Psoas muscle (tissue), 8 donors: ENCODE measurements around the gene DNAJB13. TPM values are rescaled to one million over a fixed set of nuclear protein-coding genes. Genes with fewer than 3 reads are reported as not detected.
A peak's percentile ranks its signal among the peaks of the same experiment; 100 is the strongest.

Experiments used
- ATAC-seq, 4 donors: fragments of 200-7000 bp; cut with Tn5 transposase; one replicate each; pipeline ENCODE4 v1.9.1; 2020; ENCODE audit warnings: moderate library complexity in 3 of 4, mild to moderate bottlenecking in 2 of 4
- DNase-seq, 2 donors: peaks; one replicate each; pipeline ENCODE4 v3.0.0-alpha.2; 2020
- H3K27ac ChIP-seq: fragments of 200-600 bp; one replicate; pipeline ENCODE4 v1.8.0; 2022
- H3K27me3 ChIP-seq, 3 donors: fragments of 200-600 bp in 1 of 3; one replicate each; pipeline versions ENCODE4 v1.6.1 to v1.8.0; 2013 to 2022; ENCODE audit warnings: low read length in 2 of 3, mild to moderate bottlenecking in 2 of 3, moderate library complexity in 1 of 3; ENCODE audit not compliant: insufficient read depth in 3 of 3
- H3K36me3 ChIP-seq, 2 donors: fragments of 200-600 bp in 1 of 2; one replicate each; pipeline versions ENCODE4 v1.6.1 to v1.8.0; 2013 to 2022; ENCODE audit warnings: low read depth in 1 of 2, mild to moderate bottlenecking in 1 of 2, moderate library complexity in 1 of 2; ENCODE audit not compliant: insufficient read depth in 1 of 2
- H3K4me1 ChIP-seq: fragments of 200-600 bp; one replicate; pipeline ENCODE4 v1.8.0; 2022
- H3K4me3 ChIP-seq: fragments of 200-600 bp; one replicate; pipeline ENCODE4 v1.8.0; 2022; ENCODE audit warnings: mild to moderate bottlenecking
- H3K9me3 ChIP-seq: fragments of 200-600 bp; one replicate; pipeline ENCODE4 v1.8.0; 2022
- CTCF ChIP-seq: fragments of 200-600 bp; IDR thresholded peaks from one replicate; pipeline ENCODE4 v1.8.0; 2022; ENCODE audit warnings: antibody characterized with exemption
- WGBS, 3 donors: extraction: QIAGEN DNeasy Blood & Tissue Kit; methylation state at CpG; one replicate each; pipeline versions ENCODE4 v1.1.6 to v1.1.7; 2013; 5-methylcytosine and 5-hydroxymethylcytosine counted together
- intact Hi-C, 2 donors: fragments of 100-400 bp; cut with DNase I; formaldehyde crosslinking; loops; one replicate each; pipeline versions ENCODE4 v1.11.0 to v1.14.2; 2022
- polyA plus RNA-seq, 3 donors: library from polyadenylated mRNA; stranded (reverse); fragments of 200-250 nt; gene quantifications; one replicate each; pipeline ENCODE4 v1.2.3, GENCODE V29; 2013
- total RNA-seq, 4 donors: library from RNA; stranded (reverse); fragmentation: NEBNext Ultra II Directional in 2 of 4; extraction: Animal tissue kit (Norgen Biotek cat#: 25700) in 2 of 4; gene quantifications; one replicate each; pipeline versions ENCODE4 v1.2.1 to v1.2.4, GENCODE V29; 2021 to 2023
- donor health status: healthy with polysubstance abuse.
- donor health status: DM: no; HTN: no; CAD: no; lungs with moderate emphysema.
- donor health status: Bipolar disorder and iron deficiency.
- donor health status: healthy.
- donor health status: DM: yes; HTN: yes; CAD: no.
- donor health status: DM: no; HTN: no; CAD: no.
- donor health status: DM: no; HTN: no; CAD: no.
- donor health status: DM: yes; HTN: yes; CAD: no.

Gene DNAJB13
- total and polyA plus RNA-seq, 7 donors, result 0.03 TPM; not detected in 6

- intact Hi-C loops, result no loop called here
- ATAC-seq (no peak), DNase-seq (peak in 1 of 2 donors; percentile 2)
- no peak for TF ChIP-seq CTCF
- WGBS, 3 donors, result 91 to 93% (median 91%) methylated on average over 7 of the region's 7 CpGs
- Histone ChIP-seq H3K36me3 (no peaks in the 10 kb centered on the region), H3K4me3 (no peak overlapping the region), H3K27me3 (no peaks in the 10 kb centered on the region), H3K4me1 (peaks cover 11% of the 10 kb centered on the region), H3K9me3 (no peaks in the 10 kb centered on the region), H3K27ac (no peak overlapping the region)
These were observed 37.4 kb downstream of the DNAJB13 start for GRCh38 chr11:73988227-73988626.

GRCh38 chr11:73989156-73989555 is 38.3 kb downstream of the DNAJB13 start:
- no peak for DNase-seq

GRCh38 chr11:73990730-73991129 is 39.9 kb downstream of the DNAJB13 start:
- Histone ChIP-seq H3K4me1 (no peaks in the 10 kb centered on the region), H3K27ac (no peak overlapping the region), H3K4me3 (no peak overlapping the region), H3K27me3 (no peaks in the 10 kb centered on the region), H3K36me3 (no peaks in the 10 kb centered on the region), H3K9me3 (no peaks in the 10 kb centered on the region)
- intact Hi-C loops, result no loop called here
- ATAC-seq, result no peak
- WGBS, 3 donors, result 83 to 88% (median 87%) methylated on average over 2 of the region's 2 CpGs
- DNase-seq, result no peak
- TF ChIP-seq CTCF, result no peak

More at GRCh38 chr11:73989156-73989555, 38.3 kb downstream of the DNAJB13 start:
- ATAC-seq, result no peak
- H3K4me1 ChIP-seq, result peaks cover 6% of the 10 kb centered on the region
- 95 to 97% (median 97%) methylated on average over 6 of the region's 6 CpGs for WGBS, 3 donors
- H3K27me3 ChIP-seq, result no peaks in the 10 kb centered on the region
- H3K27ac ChIP-seq, result no peak overlapping the region
- no peaks in the 10 kb centered on the region for H3K9me3 ChIP-seq
- no peak overlapping the region for H3K4me3 ChIP-seq
- no peak for TF ChIP-seq CTCF
- intact Hi-C loops, result no loop called here
- H3K36me3 ChIP-seq, result no peaks in the 10 kb centered on the region

GRCh38 chr11:73991471-73992006 is 40.7 kb downstream of the DNAJB13 start:
- ATAC-seq (no peak), DNase-seq (peak in 1 of 2 donors; percentile 4)
- Histone ChIP-seq H3K27ac (no peak overlapping the region), H3K9me3 (no peaks in the 10 kb centered on the region), H3K4me1 (no peaks in the 10 kb centered on the region), H3K27me3 (no peaks in the 10 kb centered on the region), H3K4me3 (no peak overlapping the region), H3K36me3 (no peaks in the 10 kb centered on the region)
- no peak for TF ChIP-seq CTCF
- intact Hi-C loops, result no loop called here
- WGBS, 3 donors, result 80 to 85% (median 84%) methylated on average over 6 of the region's 6 CpGs

GRCh38 chr11:73995247-73995646 is 44.4 kb downstream of the DNAJB13 start:
- Histone ChIP-seq H3K36me3 (peaks cover 0 to 7% of the 10 kb centered on the region in 2 donors), H3K4me3 (no peak overlapping the region), H3K9me3 (no peaks in the 10 kb centered on the region), H3K4me1 (no peaks in the 10 kb centered on the region), H3K27ac (no peak overlapping the region), H3K27me3 (no peaks in the 10 kb centered on the region)
- no peak for DNase-seq
- WGBS, 3 donors, result 80 to 82% (median 80%) methylated on average over 2 of the region's 2 CpGs
- intact Hi-C loops, result no loop called here
- no peak for TF ChIP-seq CTCF
- ATAC-seq, result no peak
